Parathyroid adenoma (tissue), 2 donors: ENCODE results near the gene INSC.

Experiments used
- H2AFZ ChIP-seq: fragments of 300-600 bp; sonication (generic); one replicate; pipeline ENCODE4 v1.7.0; 2017; ENCODE audit warnings: antibody characterized with exemption, mild to moderate bottlenecking
- H3K27ac ChIP-seq: fragments of 300-600 bp; sonication (generic); one replicate; pipeline ENCODE4 v1.7.0; 2017
- H3K27me3 ChIP-seq: fragments of 300-600 bp; sonication (generic); one replicate; pipeline ENCODE4 v1.7.0; 2017; ENCODE audit warnings: low read length; ENCODE audit not compliant: control insufficient read depth, insufficient read depth
- H3K36me3 ChIP-seq: fragments of 300-600 bp; sonication (generic); one replicate; pipeline ENCODE4 v1.7.0; 2017; ENCODE audit warnings: low read length; ENCODE audit not compliant: control insufficient read depth, insufficient read depth
- H3K4me1 ChIP-seq: fragments of 300-600 bp; sonication (generic); one replicate; pipeline ENCODE4 v1.7.0; 2017; ENCODE audit warnings: control low read depth
- H3K4me2 ChIP-seq: fragments of 300-600 bp; sonication (generic); one replicate; pipeline ENCODE4 v1.7.0; 2017; ENCODE audit warnings: low read length
- H3K4me3 ChIP-seq: fragments of 300-600 bp; sonication (generic); one replicate; pipeline ENCODE4 v1.7.0; 2017; ENCODE audit warnings: low read depth, low read length
- H3K79me2 ChIP-seq: fragments of 300-600 bp; sonication (generic); one replicate; pipeline ENCODE4 v1.7.0; 2017; ENCODE audit warnings: control low read depth
- H3K9ac ChIP-seq: fragments of 300-600 bp; sonication (generic); one replicate; pipeline ENCODE4 v1.7.0; 2017; ENCODE audit warnings: mild to moderate bottlenecking
- H3K9me3 ChIP-seq: fragments of 300-600 bp; sonication (generic); one replicate; pipeline ENCODE4 v1.7.0; 2017; ENCODE audit warnings: low read length; ENCODE audit not compliant: control insufficient read depth
- CTCF ChIP-seq: fragments of 300-600 bp; sonication (generic); IDR thresholded peaks from one replicate; pipeline ENCODE4 v1.7.0; 2017; ENCODE audit warnings: antibody characterized with exemption, mild to moderate bottlenecking
- donor health status: primary hyperparathyroidism.

INSC gene

DNA sequence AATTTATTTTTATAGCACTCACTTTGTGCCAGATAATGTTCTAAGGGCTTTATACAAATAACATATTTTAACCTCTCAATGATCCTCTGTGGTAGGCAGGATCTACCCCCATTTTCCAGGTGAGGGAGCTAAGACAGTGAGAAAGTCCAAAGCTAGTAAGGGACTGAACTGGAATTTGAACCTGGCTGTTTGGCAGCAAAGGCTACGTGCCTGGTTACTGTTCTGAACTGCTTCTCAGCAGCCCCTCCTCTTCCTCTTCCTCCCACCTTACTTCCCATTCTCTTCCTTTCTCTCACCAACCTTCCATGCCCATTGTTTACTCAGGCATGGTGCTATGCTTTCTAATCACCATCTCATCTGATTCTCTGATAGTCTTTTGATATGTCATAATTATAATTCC is 82.0 kb downstream of the INSC start:
- no peak for TF ChIP-seq CTCF
- Histone ChIP-seq H3K4me2 (no peak overlapping the region), H3K27ac (no peak overlapping the region)

GRCh38 chr11:15197696-15198095 is 83.0 kb downstream of the INSC start:
- H3K4me1 ChIP-seq, result no peaks in the 10 kb centered on the region
- H2AFZ ChIP-seq, result no peak overlapping the region
- no peak for TF ChIP-seq CTCF
- H3K27ac ChIP-seq, result no peak overlapping the region
- no peak overlapping the region for H3K4me2 ChIP-seq
- no peak overlapping the region for H3K9ac ChIP-seq
- H3K4me3 ChIP-seq, result no peak overlapping the region
- H3K79me2 ChIP-seq, result no peaks in the 10 kb centered on the region
- no peaks in the 10 kb centered on the region for H3K9me3 ChIP-seq
- H3K27me3 ChIP-seq, result no peaks in the 10 kb centered on the region
- no peaks in the 10 kb centered on the region for H3K36me3 ChIP-seq

More for the DNA sequence above, 82.0 kb downstream of the INSC start:
- H3K9me3 ChIP-seq, result no peaks in the 10 kb centered on the region
- no peak overlapping the region for H3K9ac ChIP-seq
- no peaks in the 10 kb centered on the region for H3K4me1 ChIP-seq
- H2AFZ ChIP-seq, result no peak overlapping the region
- H3K36me3 ChIP-seq, result no peaks in the 10 kb centered on the region
- no peaks in the 10 kb centered on the region for H3K27me3 ChIP-seq
- no peaks in the 10 kb centered on the region for H3K79me2 ChIP-seq
- H3K4me3 ChIP-seq, result no peak overlapping the region

DNA sequence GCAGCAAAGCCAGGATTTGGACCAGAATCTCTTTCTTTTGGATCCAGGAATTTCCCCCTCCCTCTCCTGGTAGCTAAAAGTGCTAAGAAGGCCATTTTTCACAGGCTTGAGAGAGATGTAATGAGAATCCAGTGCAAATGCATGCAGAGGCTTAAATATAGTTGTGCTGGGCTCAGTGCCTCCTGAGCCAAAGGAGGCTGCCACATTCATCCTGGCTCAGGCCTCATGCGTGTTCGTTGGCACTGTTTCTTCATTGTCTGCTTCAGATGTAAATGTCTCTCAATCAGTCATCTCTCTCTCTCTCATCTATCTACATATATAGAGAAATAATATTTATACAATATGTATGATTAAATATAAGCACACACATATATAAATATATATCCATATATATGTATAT is 83.6 kb downstream of the INSC start:
- Histone ChIP-seq H2AFZ (peak overlapping the region; percentile 38), H3K27me3 (no peaks in the 10 kb centered on the region), H3K27ac (no peak overlapping the region), H3K9ac (no peak overlapping the region), H3K4me2 (no peak overlapping the region), H3K36me3 (no peaks in the 10 kb centered on the region), H3K4me1 (no peaks in the 10 kb centered on the region), H3K4me3 (no peak overlapping the region), H3K9me3 (no peaks in the 10 kb centered on the region), H3K79me2 (no peaks in the 10 kb centered on the region)
- no peak for TF ChIP-seq CTCF

DNA sequence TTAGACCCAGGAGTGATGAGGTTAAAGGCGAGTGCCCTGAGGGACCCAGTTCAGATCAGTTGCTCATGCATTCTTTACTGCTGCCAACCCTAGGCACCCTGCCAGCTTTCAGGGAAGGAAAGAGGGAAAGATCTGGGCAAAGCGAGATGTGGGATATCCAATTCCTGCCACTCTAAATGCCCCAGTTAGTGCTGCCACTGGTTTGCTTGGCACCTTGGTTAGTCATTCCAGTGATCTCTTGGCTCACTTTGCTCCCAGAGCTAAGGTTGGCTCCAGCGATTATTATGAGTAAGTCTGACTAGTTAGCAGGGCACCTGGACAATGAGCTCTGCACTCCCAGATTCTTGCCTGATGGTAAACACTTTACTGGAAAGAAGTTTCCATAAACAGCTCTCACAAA is 85.0 kb downstream of the INSC start:
- no peaks in the 10 kb centered on the region for H3K9me3 ChIP-seq
- H3K4me3 ChIP-seq, result no peak overlapping the region
- H2AFZ ChIP-seq, result no peak overlapping the region
- H3K4me1 ChIP-seq, result no peaks in the 10 kb centered on the region
- no peak for TF ChIP-seq CTCF
- no peak overlapping the region for H3K9ac ChIP-seq
- no peak overlapping the region for H3K4me2 ChIP-seq
- no peaks in the 10 kb centered on the region for H3K27me3 ChIP-seq
- no peaks in the 10 kb centered on the region for H3K36me3 ChIP-seq
- H3K27ac ChIP-seq, result no peak overlapping the region
- no peaks in the 10 kb centered on the region for H3K79me2 ChIP-seq

DNA sequence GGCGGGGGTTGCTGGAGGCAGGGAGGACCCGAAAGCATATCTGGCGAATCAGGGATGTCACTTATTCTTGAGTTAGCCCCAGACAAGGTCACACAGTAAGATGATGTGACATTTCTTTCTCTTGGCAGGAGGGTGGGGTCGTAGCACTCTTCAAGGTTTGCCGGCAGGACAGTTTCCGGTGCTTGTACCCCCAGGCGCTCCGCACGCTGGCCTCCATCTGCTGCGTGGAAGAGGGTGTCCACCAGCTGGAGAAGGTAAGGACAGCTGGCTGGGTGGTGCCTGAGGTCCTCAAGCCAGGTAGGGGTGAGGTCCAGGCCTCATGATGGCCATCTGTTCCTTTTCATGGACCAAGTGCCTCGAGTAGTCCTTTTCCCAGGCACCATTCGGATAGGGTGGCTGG is 86.0 kb downstream of the INSC start:
- no peak for TF ChIP-seq CTCF
- Histone ChIP-seq H3K36me3 (no peaks in the 10 kb centered on the region), H3K27ac (no peak overlapping the region), H3K9ac (no peak overlapping the region), H3K79me2 (no peaks in the 10 kb centered on the region), H3K27me3 (no peaks in the 10 kb centered on the region), H2AFZ (no peak overlapping the region), H3K4me1 (no peaks in the 10 kb centered on the region), H3K4me2 (no peak overlapping the region), H3K4me3 (no peak overlapping the region), H3K9me3 (no peaks in the 10 kb centered on the region)
